NOMO-1 treated with DMSO at 0.1 percent for 48 hours (cell line): ENCODE measurements around the gene CA9.

ENCODE experiments used
- DNase-seq: peaks from one replicate; lab custom pipeline; 2025; ENCODE audit not compliant: unreplicated experiment; lab: John Stamatoyannopoulos, UW

CA9 gene

GRCh38 chr9:35690614-35691333 lies 17.0 kb downstream of the CA9 start:
- peak; percentile 37 for DNase-seq

- DNase-seq, result peak; percentile 38
Measured at GRCh38 chr9:35691334-35691650, 17.6 kb downstream of the CA9 start.

GRCh38 chr9:35691757-35692301 lies 18.1 kb downstream of the CA9 start:
- no peak for DNase-seq

- no peak for DNase-seq
Measured at GRCh38 chr9:35695943-35696401, 22.2 kb downstream of the CA9 start.

GRCh38 chr9:35696520-35697215 lies 22.9 kb downstream of the CA9 start:
- peak; percentile 44 for DNase-seq

GRCh38 chr9:35697486-35697885 lies 23.8 kb downstream of the CA9 start:
- no peak for DNase-seq

- no peak for DNase-seq
Measured at GRCh38 chr9:35698231-35698630, 24.5 kb downstream of the CA9 start.

- no peak for DNase-seq
Measured at GRCh38 chr9:35700031-35700430, 26.3 kb downstream of the CA9 start.

- DNase-seq, result no peak
Measured at GRCh38 chr9:35700942-35701341, 27.2 kb downstream of the CA9 start.

GRCh38 chr9:35702696-35703095 lies 29.0 kb downstream of the CA9 start:
- DNase-seq, result no peak

- no peak for DNase-seq
Measured at GRCh38 chr9:35703906-35704672, 30.4 kb downstream of the CA9 start.

- DNase-seq, result no peak
Measured at GRCh38 chr9:35705372-35705771, 31.6 kb downstream of the CA9 start.

- no peak for DNase-seq
Measured at GRCh38 chr9:35705836-35706430, 32.2 kb downstream of the CA9 start.

- no peak for DNase-seq
Measured at GRCh38 chr9:35706951-35707350, 33.2 kb downstream of the CA9 start.

GRCh38 chr9:35708146-35708545 lies 34.4 kb downstream of the CA9 start:
- DNase-seq, result no peak

- DNase-seq, result no peak
Measured at GRCh38 chr9:35710818-35711500, 37.2 kb downstream of the CA9 start.

- DNase-seq, result no peak
Measured at GRCh38 chr9:35711501-35712428, 38.0 kb downstream of the CA9 start.

- DNase-seq, result no peak
Measured at GRCh38 chr9:35712762-35713400, 39.2 kb downstream of the CA9 start.

- no peak for DNase-seq
Measured at GRCh38 chr9:35713578-35713977, 39.9 kb downstream of the CA9 start.
